Measurements from ENCODE around the gene PDE12.
A peak's percentile ranks its signal among the peaks of the same experiment; 100 is the strongest.
"Not testable (repeated sequence)": the region's sequence is repeated elsewhere in the genome, so short reads cannot be mapped to it uniquely, and the experiment has no call there.

Gene PDE12

GRCh38 chr3:57582474-57583168 lies 26.5 kb downstream of the PDE12 start:
- no peak for DNase-seq
- intact Hi-C loops (cut with DNase I) = no loop called here

GRCh38 chr3:57583544-57583943 lies 27.5 kb downstream of the PDE12 start:
- DNase-seq = no peak
- intact Hi-C loops (cut with DNase I) = no loop called here

- intact Hi-C loops (cut with DNase I) = no loop called here
Observed at GRCh38 chr3:57586778-57587177, 30.7 kb downstream of the PDE12 start.

GRCh38 chr3:57587905-57588304 lies 31.8 kb downstream of the PDE12 start:
- intact Hi-C loops (cut with DNase I) = no loop called here
- no peak for DNase-seq

More at GRCh38 chr3:57586778-57587177, 30.7 kb downstream of the PDE12 start:
- no peak for DNase-seq

GRCh38 chr3:57592306-57592705 lies 36.2 kb downstream of the PDE12 start:
- intact Hi-C loops (cut with DNase I) = no loop called here
- DNase-seq = no peak

DNA sequence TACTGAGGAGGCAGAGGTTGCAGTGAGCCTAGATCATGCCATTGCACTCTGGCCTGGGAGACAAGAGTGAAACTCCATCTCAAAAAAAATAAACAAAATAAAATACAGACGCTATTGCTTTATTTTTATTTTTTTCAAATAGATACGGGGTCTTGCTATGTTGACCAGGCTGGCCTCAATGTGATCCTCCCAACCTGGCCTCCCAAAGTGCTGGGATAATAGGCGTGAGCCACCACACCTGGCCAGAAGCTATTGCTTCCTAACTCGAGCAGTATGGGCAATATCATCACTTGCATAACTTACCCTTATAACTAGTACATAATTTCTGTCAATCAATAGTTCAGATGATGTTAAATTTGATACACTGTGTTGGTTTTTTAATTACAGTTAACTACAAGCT lies 38.1 kb downstream of the PDE12 start:
- no peak for DNase-seq
- intact Hi-C loops (cut with DNase I) = no loop called here

DNA sequence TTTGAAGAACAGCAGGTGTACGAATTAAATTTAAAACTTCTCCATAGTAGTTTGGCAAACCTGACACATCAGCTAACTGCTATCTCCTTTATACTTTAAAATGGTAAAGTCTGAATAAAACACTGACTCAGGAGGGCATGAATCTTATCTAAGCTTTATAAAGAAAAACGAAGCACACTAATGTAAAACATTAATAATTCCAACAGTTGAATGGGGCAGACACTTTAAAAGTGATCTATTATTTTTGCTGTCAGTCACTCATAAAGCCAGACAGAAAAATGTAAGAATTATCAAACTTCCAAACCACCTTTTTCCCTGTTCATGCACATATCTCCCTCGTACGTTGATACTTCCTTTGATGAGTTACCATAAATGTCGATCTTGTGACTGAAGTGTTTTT lies 38.5 kb downstream of the PDE12 start:
- intact Hi-C loops (cut with DNase I) = no loop called here
- DNase-seq = no peak

- intact Hi-C loops (cut with DNase I) = loop anchor here (2.0 to 5.0 kb wide), 4 partner anchors 42 to 370 kb away; partner anchors contain the start of genes APPL1, DENND6A and SLMAP
- DNase-seq = peak; percentile 26 to 91 (median 50)
Observed at GRCh38 chr3:57596495-57597126, 40.5 kb downstream of the PDE12 start.

DNA sequence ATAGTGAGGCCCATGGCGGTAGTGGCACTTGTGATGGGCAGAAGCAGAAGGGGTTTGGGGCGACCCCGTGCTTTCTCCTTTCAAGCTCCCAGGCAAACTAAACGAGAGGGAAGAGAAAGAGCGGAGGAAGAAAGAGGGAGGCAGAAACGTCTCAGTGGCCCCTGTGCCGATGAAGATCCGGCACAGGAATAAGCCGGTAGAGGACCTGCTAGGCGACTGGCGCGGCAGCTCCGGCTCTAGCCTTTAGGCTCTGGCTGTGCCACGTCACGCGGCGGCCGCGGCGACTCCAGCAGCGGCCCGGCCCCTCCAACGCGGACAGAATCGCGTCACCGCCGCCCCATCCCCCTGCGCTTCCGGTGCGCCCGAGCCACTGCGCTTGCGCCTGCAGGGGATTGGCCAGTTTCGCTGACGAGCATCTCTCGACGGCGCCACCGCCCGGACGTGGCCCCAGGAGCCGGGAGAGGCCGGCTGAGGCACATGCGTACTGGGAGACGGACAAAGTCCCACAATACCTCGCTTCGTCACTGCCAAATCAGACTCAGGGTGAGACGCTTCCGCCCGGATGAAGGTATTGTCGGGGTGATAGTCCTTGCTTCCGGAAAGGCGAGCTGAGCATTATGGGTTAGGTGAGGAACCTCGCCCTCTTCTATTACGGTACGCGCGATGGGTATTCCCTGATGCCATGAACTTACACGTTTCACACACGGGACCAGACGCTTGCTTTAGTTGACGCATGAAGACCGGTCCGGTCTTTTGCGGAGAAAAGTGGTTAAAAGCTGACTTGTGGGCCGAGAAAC lies 41.3 kb downstream of the PDE12 start, which contains the start of gene ARF4:
TSS of gene ARF4 (minus strand) at position 218 of the 797 bp plus-strand sequence. CDS start at position 14, 204 bp downstream.
- DNase-seq = peak; percentile 97 to 100 (median 98)
- intact Hi-C loops (cut with DNase I) = loop anchor here (2.0 to 5.0 kb wide), 4 partner anchors 43 to 371 kb away; partner anchors contain the start of genes APPL1, DENND6A and SLMAP

GRCh38 chr3:57598765-57599360 lies 42.8 kb downstream of the PDE12 start:
- intact Hi-C loops (cut with DNase I) = loop anchor here (5.0 kb wide), 1 partner anchor 93 kb away; the partner anchor contains the start of gene DENND6A
- DNase-seq = no peak

GRCh38 chr3:57600195-57600594 lies 44.1 kb downstream of the PDE12 start:
- DNase-seq = no peak
- intact Hi-C loops (cut with DNase I) = no loop called here

DNA sequence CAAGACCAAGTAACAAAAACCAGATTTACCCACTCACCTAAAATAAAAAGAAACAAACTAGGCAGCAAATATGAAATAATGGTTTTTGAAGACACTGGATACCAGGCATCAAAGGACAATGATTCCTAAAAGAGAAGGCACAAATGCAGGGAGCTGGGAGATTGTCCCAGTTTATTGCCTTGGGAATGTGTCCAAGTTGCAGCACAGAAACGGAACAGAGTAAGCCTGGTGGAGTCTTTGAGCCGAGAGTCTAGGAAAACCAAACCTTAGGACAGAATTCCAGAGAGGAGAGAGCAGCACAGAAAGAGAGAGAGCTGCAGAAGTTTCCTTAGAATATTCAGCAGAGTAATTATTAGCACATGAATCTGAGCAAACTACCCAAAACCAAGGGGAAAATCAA lies 48.9 kb downstream of the PDE12 start:
- intact Hi-C loops (cut with DNase I) = no loop called here
- no peak for DNase-seq

DNA sequence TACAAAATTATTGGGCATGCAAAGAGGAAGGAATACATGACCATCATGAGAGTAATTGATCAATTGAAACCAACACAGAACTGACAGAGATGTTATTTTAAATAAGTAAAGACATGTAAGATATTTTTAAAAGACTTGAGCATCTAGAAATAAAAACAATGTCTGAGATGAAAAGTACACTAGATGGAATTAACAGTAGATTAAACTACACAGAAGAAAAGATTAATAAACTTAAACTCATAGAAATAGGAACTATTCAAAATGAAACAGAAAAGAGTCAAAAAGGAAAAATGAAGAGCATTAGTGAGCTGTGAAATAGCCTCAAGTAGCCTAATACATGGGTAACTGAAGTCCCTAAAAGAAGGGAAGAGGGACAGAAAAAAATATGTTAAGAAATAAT lies 49.6 kb downstream of the PDE12 start:
- intact Hi-C loops (cut with DNase I) = no loop called here
- no peak for DNase-seq

DNA sequence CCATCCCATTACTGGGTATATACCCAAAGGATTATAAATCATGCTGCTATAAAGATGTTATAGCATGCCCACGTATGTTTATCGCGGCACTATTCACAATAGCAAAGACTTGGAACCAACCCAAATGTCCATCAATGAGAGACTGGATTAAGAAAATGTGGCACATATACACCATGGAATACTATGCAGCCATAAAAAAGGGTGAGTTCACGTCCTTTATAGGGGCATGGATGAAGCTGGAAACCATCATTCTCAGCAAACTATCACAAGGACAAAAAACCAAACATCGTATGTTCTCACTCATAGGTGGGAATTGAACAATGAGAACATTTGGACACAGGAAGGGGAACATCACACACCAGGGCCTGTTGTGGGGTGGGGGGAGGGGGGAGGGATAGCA lies 55.8 kb downstream of the PDE12 start:
- DNase-seq; intact Hi-C loops (cut with DNase I): not testable (repeated sequence)

DNA sequence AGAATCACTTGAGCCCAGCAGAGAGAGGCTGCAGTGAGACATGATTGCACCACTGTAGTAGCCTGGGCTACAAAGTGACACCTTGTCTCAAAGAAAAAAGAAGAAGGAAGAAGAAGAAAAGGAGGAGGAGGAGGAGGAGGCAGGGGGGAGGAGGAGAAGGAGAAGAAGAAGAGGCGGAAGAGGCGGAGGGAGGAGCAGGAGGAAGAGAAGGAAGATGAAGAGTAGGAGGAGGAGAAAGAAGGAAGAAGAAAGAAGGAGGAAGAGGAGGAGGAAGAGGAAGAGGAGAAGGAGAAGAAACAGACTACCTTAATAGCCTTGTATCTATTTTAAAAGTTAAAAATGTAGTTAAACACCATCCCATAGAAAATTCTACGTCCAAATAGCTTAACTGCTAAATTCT lies 60.2 kb downstream of the PDE12 start:
- DNase-seq = no peak
- intact Hi-C loops (cut with DNase I) = no loop called here

Data from posterior cingulate gyrus (tissue), 11 donors.